CD4-positive, alpha-beta T cell treated with Interleukin-15 for 4 hours (primary cell): Measurements from ENCODE around the gene ERMARD.
"Not testable (repeated sequence)": the region's sequence is repeated elsewhere in the genome, so short reads cannot be mapped to it uniquely, and the experiment has no call there.

Experiments
- DNase-seq: peaks from one replicate; pipeline ENCODE4 v3.0.0-alpha.2; 2020; ENCODE audit warnings: low spot score

The ERMARD gene

GRCh38 chr6:169738204-169738975 lies 13.0 kb upstream of the ERMARD start:
- no peak for DNase-seq

GRCh38 chr6:169738976-169739529 lies 12.4 kb upstream of the ERMARD start:
- no peak for DNase-seq

GRCh38 chr6:169741344-169741743 lies 10.1 kb upstream of the ERMARD start:
- no peak for DNase-seq

- no peak for DNase-seq
Measured at GRCh38 chr6:169745405-169745804, 6.0 kb upstream of the ERMARD start.

- DNase-seq, result no peak
Measured at GRCh38 chr6:169746556-169746955, 4.9 kb upstream of the ERMARD start.

- no peak for DNase-seq
Measured at GRCh38 chr6:169752074-169752623, 727 bp downstream of the ERMARD start.

- DNase-seq, result no peak
Measured at GRCh38 chr6:169755162-169755561, 3.7 kb downstream of the ERMARD start.

GRCh38 chr6:169763308-169763707 lies 11.9 kb downstream of the ERMARD start:
- DNase-seq, result no peak

- no peak for DNase-seq
Measured at GRCh38 chr6:169763881-169764280, 12.5 kb downstream of the ERMARD start.

- not testable (repeated sequence) for DNase-seq
Measured at GRCh38 chr6:169765789-169766188, 14.4 kb downstream of the ERMARD start.

- DNase-seq, result no peak
Measured at GRCh38 chr6:169766232-169766631, 14.8 kb downstream of the ERMARD start.

GRCh38 chr6:169766921-169767736 lies 15.7 kb downstream of the ERMARD start:
- DNase-seq, result no peak

GRCh38 chr6:169774347-169774746 lies 22.9 kb downstream of the ERMARD start:
- DNase-seq, result no peak

GRCh38 chr6:169775321-169775720 lies 23.9 kb downstream of the ERMARD start:
- DNase-seq, result no peak

- no peak for DNase-seq
Measured at GRCh38 chr6:169776379-169776778, 25.0 kb downstream of the ERMARD start.

GRCh38 chr6:169777896-169778295 lies 26.5 kb downstream of the ERMARD start:
- DNase-seq, result no peak

- DNase-seq, result no peak
Measured at GRCh38 chr6:169778646-169779045, 27.2 kb downstream of the ERMARD start.

GRCh38 chr6:169779092-169779815 lies 27.8 kb downstream of the ERMARD start:
- DNase-seq, result no peak

GRCh38 chr6:169779896-169780295 lies 28.5 kb downstream of the ERMARD start:
- DNase-seq, result no peak

GRCh38 chr6:169780571-169781091 lies 29.2 kb downstream of the ERMARD start:
- DNase-seq, result no peak

GRCh38 chr6:169782966-169783365 lies 31.5 kb downstream of the ERMARD start:
- no peak for DNase-seq

- DNase-seq, result no peak
Measured at GRCh38 chr6:169783401-169783800, 32.0 kb downstream of the ERMARD start.
